GM18511 (cell line): Measurements from ENCODE around the gene HSD17B4.
"Not testable (repeated sequence)": the region's sequence is repeated elsewhere in the genome, so short reads cannot be mapped to it uniquely, and the experiment has no call there.

Experiments used
- ATAC-seq: cut with Tn5 transposase; IDR thresholded peaks from one replicate; pipeline ENCODE4 v1.9.1; 2021; ENCODE audit warnings: mild to moderate bottlenecking, moderate library complexity; ENCODE audit not compliant: unreplicated experiment

Gene HSD17B4

GRCh38 chr5:119473241-119473640, 20.9 kb downstream of the HSD17B4 start:
- ATAC-seq = no peak

- ATAC-seq = no peak
Measured at GRCh38 chr5:119476341-119476740, 24.0 kb downstream of the HSD17B4 start.

GRCh38 chr5:119478781-119479180, 26.5 kb downstream of the HSD17B4 start:
- ATAC-seq = no peak

GRCh38 chr5:119480629-119481028, 28.3 kb downstream of the HSD17B4 start:
- not testable (repeated sequence) for ATAC-seq

- ATAC-seq = no peak
Measured at GRCh38 chr5:119483155-119483554, 30.9 kb downstream of the HSD17B4 start.

- no peak for ATAC-seq
Measured at GRCh38 chr5:119484884-119485283, 32.6 kb downstream of the HSD17B4 start.

GRCh38 chr5:119501671-119502179, 49.4 kb downstream of the HSD17B4 start:
- ATAC-seq = no peak

GRCh38 chr5:119503939-119504338, 51.6 kb downstream of the HSD17B4 start:
- not testable (repeated sequence) for ATAC-seq

- ATAC-seq = no peak
Measured at GRCh38 chr5:119512277-119512676, 60.0 kb downstream of the HSD17B4 start.

- no peak for ATAC-seq
Measured at GRCh38 chr5:119515192-119515591, 62.9 kb downstream of the HSD17B4 start.

- not testable (repeated sequence) for ATAC-seq
Measured at GRCh38 chr5:119517115-119517514, 64.8 kb downstream of the HSD17B4 start.

- ATAC-seq = no peak
Measured at GRCh38 chr5:119521232-119521631, 68.9 kb downstream of the HSD17B4 start.

- no peak for ATAC-seq
Measured at GRCh38 chr5:119522841-119523240, 70.5 kb downstream of the HSD17B4 start.

GRCh38 chr5:119524485-119524884, 72.2 kb downstream of the HSD17B4 start:
- no peak for ATAC-seq

GRCh38 chr5:119527351-119527750, 75.1 kb downstream of the HSD17B4 start:
- ATAC-seq = no peak

- no peak for ATAC-seq
Measured at GRCh38 chr5:119529811-119530210, 77.5 kb downstream of the HSD17B4 start.

- no peak for ATAC-seq
Measured at GRCh38 chr5:119532637-119533036, 80.3 kb downstream of the HSD17B4 start.

GRCh38 chr5:119537704-119538103, 85.4 kb downstream of the HSD17B4 start:
- ATAC-seq = peak; percentile 100

- no peak for ATAC-seq
Measured at GRCh38 chr5:119541716-119542115, 89.4 kb downstream of the HSD17B4 start.

GRCh38 chr5:119551819-119552218, 99.5 kb downstream of the HSD17B4 start:
- no peak for ATAC-seq

- no peak for ATAC-seq
Measured at GRCh38 chr5:119554597-119554996, 102.3 kb downstream of the HSD17B4 start.

- no peak for ATAC-seq
Measured at GRCh38 chr5:119570910-119571309, 118.6 kb downstream of the HSD17B4 start.

GRCh38 chr5:119578937-119579336, 126.6 kb downstream of the HSD17B4 start:
- peak; percentile 51 for ATAC-seq
